Gastrocnemius medialis (tissue), 4 donors: Measurements from ENCODE around the gene EHD3.

Source experiments
- CTCF ChIP-seq, 5 experiments: fragments of 450-650 bp in 3 of 5; fragments of 200-600 bp in 2 of 5; sonication (generic) in 2 of 5; IDR thresholded peaks in 4 of 5; conservative IDR thresholded peaks in 1 of 5; 1 replicate in 4 of 5; 2 replicates in 1 of 5; pipeline ENCODE4 v1.5.1; 2016 to 2019; ENCODE audit warnings: antibody characterized with exemption in 5 of 5, mild to moderate bottlenecking in 3 of 5, moderate library complexity in 3 of 5
- POLR2A ChIP-seq, 2 donors: fragments of 450-650 bp; IDR thresholded peaks; one replicate each; pipeline ENCODE4 v1.6.1; 2017; ENCODE audit warnings: antibody characterized with exemption in 2 of 2, mild to moderate bottlenecking in 2 of 2, moderate library complexity in 2 of 2

GRCh38 chr2:31297751-31298150, 63.8 kb downstream of the EHD3 start:
- TF ChIP-seq CTCF (IDR thresholded peaks at IDR 0.05 in 4 of 5, conservative IDR thresholded peaks at IDR 0.05 in 1 of 5) (no peak), POLR2A (IDR thresholded peaks at IDR 0.05) (no peak)
